Measurements from ENCODE around the gene MESD. TPM values are rescaled to one million over a fixed set of nuclear protein-coding genes. Genes with fewer than 3 reads are reported as not detected.
"Not testable (repeated sequence)": the region's sequence is repeated elsewhere in the genome, so short reads cannot be mapped to it uniquely, and the experiment has no call there.

The MESD gene
- total and polyA plus RNA-seq, 7 donors = 4.6 to 9.4 (median 7.0) TPM

GRCh38 chr15:80967451-80967850, 22.2 kb downstream of the MESD start:
- Histone ChIP-seq H3K27ac (no peak overlapping the region), H3K4me1 (peaks cover 3% of the 10 kb centered on the region), H3K9me3 (peaks cover 4% of the 10 kb centered on the region), H3K27me3 (ENCODE audit: insufficient read depth in 3 of 3, low read length in 2 of 3) (no peaks in the 10 kb centered on the region), H3K36me3 (ENCODE audit: insufficient read depth in 1 of 2, low read depth in 1 of 2) (peaks cover 0 to 12% of the 10 kb centered on the region in 2 donors), H3K4me3 (no peak overlapping the region)
- WGBS, 3 donors = 44 to 60% (median 59%) methylated on average over 3 of the region's 3 CpGs
- no peak for DNase-seq
- intact Hi-C loops (cut with DNase I) = loop anchor here in 1 of 2 donors (5.0 kb wide), 1 partner anchor 400 kb away; no protein-coding TSS in a partner anchor
- ATAC-seq = no peak
- no peak for TF ChIP-seq CTCF (IDR thresholded peaks at IDR 0.05)

GRCh38 chr15:80966431-80967197, 23.0 kb downstream of the MESD start:
- Histone ChIP-seq H3K4me3 (no peak overlapping the region), H3K27me3 (ENCODE audit: insufficient read depth in 3 of 3, low read length in 2 of 3) (no peaks in the 10 kb centered on the region), H3K9me3 (peaks cover 4% of the 10 kb centered on the region), H3K4me1 (peaks cover 3% of the 10 kb centered on the region), H3K36me3 (ENCODE audit: insufficient read depth in 1 of 2, low read depth in 1 of 2) (peaks cover 0 to 10% of the 10 kb centered on the region in 2 donors), H3K27ac (no peak overlapping the region)
- WGBS, 3 donors = 87 to 93% (median 91%) methylated on average over 8 of the region's 8 CpGs
- DNase-seq = no peak
- no peak for TF ChIP-seq CTCF (IDR thresholded peaks at IDR 0.05)
- intact Hi-C loops (cut with DNase I) = loop anchor here in 1 of 2 donors (5.0 kb wide), 1 partner anchor 399 kb away; no protein-coding TSS in a partner anchor
- no peak for ATAC-seq

- H3K27ac ChIP-seq; H3K36me3 ChIP-seq (ENCODE audit: insufficient read depth in 1 of 2, low read depth in 1 of 2); H3K4me1 ChIP-seq; ATAC-seq; H3K27me3 ChIP-seq (ENCODE audit: insufficient read depth in 3 of 3, low read length in 2 of 3); H3K4me3 ChIP-seq; DNase-seq; H3K9me3 ChIP-seq: not testable (repeated sequence)
- intact Hi-C loops (cut with DNase I) = loop anchor here in 1 of 2 donors (5.0 kb wide), 1 partner anchor 398 kb away; no protein-coding TSS in a partner anchor
Measured at GRCh38 chr15:80965454-80965853, 24.2 kb downstream of the MESD start.

- no peak for TF ChIP-seq CTCF (IDR thresholded peaks at IDR 0.05)
- Histone ChIP-seq H3K4me3 (no peak overlapping the region), H3K27me3 (ENCODE audit: insufficient read depth in 3 of 3, low read length in 2 of 3) (no peaks in the 10 kb centered on the region), H3K9me3 (no peaks in the 10 kb centered on the region), H3K36me3 (ENCODE audit: insufficient read depth in 1 of 2, low read depth in 1 of 2) (peaks cover 0 to 10% of the 10 kb centered on the region in 2 donors), H3K4me1 (no peaks in the 10 kb centered on the region), H3K27ac (no peak overlapping the region)
- DNase-seq (no peak), ATAC-seq (no peak)
- intact Hi-C loops (cut with DNase I) = no loop called here
- WGBS, 3 donors = 98% methylated on average over 9 of the region's 9 CpGs
Measured at GRCh38 chr15:80958818-80959495, 30.7 kb downstream of the MESD start.

GRCh38 chr15:80957976-80958375, 31.6 kb downstream of the MESD start:
- WGBS, 3 donors = 93 to 96% (median 94%) methylated on average over 2 of the region's 2 CpGs
- no peak overlapping the region for H3K27ac ChIP-seq
- no peak overlapping the region for H3K4me3 ChIP-seq
- peaks cover 0 to 10% of the 10 kb centered on the region in 2 donors for H3K36me3 ChIP-seq (ENCODE audit: insufficient read depth in 1 of 2, low read depth in 1 of 2)
- TF ChIP-seq CTCF (IDR thresholded peaks at IDR 0.05) = no peak
- no peaks in the 10 kb centered on the region for H3K9me3 ChIP-seq
- DNase-seq (no peak), ATAC-seq (no peak)
- H3K27me3 ChIP-seq (ENCODE audit: insufficient read depth in 3 of 3, low read length in 2 of 3) = no peaks in the 10 kb centered on the region
- intact Hi-C loops (cut with DNase I) = no loop called here
- no peaks in the 10 kb centered on the region for H3K4me1 ChIP-seq
